Measurements from ENCODE around the gene C22orf31.

C22orf31 gene

DNA sequence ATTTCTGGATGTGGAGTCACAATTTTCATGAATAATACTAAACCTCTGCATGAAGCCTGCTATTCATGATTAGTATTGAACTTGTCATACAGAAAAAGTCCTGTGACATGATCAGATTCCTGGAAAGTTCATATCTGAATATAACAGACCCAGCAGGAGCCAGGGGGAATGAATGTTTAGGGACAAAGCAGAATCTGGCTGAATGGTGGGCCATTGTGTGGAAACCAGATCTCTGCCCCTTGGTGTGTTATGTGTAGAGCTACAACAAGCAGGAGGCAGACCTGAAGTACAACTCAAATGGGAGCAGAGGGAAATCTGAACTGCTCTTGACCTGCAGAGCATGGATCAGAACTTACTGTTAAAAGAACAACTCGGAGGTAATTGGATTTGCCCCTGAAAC lies 41.5 kb upstream of the C22orf31 start:
- Histone ChIP-seq H3K27me3 (ENCODE audit: control insufficient read depth, low read length) (peaks cover 22% of the 10 kb centered on the region), H3K36me3 (ENCODE audit: control insufficient read depth, low read length) (no peaks in the 10 kb centered on the region), H3K4me1 (ENCODE audit: control insufficient read depth, low read length) (no peaks in the 10 kb centered on the region), H3K4me3 (ENCODE audit: low read length) (no peak overlapping the region), H3K79me2 (ENCODE audit: control insufficient read depth, low read length) (no peaks in the 10 kb centered on the region), H3K4me2 (ENCODE audit: low read length) (no peak overlapping the region), H3K9me3 (ENCODE audit: control insufficient read depth, insufficient read depth, low read length) (no peaks in the 10 kb centered on the region), H3F3A (ENCODE audit: control insufficient read depth, insufficient read depth) (no peaks in the 10 kb centered on the region), H3K9me2 (replicated peaks; ENCODE audit: control insufficient read depth, low read length) (no peaks in the 10 kb centered on the region), H4K20me1 (ENCODE audit: control insufficient read depth, insufficient read depth, low read depth, low read length) (no peaks in the 10 kb centered on the region), H3K27ac (ENCODE audit: low read depth, low read length) (no peak overlapping the region)
- TF ChIP-seq, protein P1, sequence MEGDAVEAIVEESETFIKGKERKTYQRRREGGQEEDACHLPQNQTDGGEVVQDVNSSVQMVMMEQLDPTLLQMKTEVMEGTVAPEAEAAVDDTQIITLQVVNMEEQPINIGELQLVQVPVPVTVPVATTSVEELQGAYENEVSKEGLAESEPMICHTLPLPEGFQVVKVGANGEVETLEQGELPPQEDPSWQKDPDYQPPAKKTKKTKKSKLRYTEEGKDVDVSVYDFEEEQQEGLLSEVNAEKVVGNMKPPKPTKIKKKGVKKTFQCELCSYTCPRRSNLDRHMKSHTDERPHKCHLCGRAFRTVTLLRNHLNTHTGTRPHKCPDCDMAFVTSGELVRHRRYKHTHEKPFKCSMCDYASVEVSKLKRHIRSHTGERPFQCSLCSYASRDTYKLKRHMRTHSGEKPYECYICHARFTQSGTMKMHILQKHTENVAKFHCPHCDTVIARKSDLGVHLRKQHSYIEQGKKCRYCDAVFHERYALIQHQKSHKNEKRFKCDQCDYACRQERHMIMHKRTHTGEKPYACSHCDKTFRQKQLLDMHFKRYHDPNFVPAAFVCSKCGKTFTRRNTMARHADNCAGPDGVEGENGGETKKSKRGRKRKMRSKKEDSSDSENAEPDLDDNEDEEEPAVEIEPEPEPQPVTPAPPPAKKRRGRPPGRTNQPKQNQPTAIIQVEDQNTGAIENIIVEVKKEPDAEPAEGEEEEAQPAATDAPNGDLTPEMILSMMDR (IDR thresholded peaks at IDR 0.05; ENCODE audit: low read depth, low read length, poor library complexity, severe bottlenecking), result no peak
- no peak for TF ChIP-seq EZH2phosphoT487 (IDR thresholded peaks at IDR 0.05; ENCODE audit: borderline replicate concordance, low read length)

DNA sequence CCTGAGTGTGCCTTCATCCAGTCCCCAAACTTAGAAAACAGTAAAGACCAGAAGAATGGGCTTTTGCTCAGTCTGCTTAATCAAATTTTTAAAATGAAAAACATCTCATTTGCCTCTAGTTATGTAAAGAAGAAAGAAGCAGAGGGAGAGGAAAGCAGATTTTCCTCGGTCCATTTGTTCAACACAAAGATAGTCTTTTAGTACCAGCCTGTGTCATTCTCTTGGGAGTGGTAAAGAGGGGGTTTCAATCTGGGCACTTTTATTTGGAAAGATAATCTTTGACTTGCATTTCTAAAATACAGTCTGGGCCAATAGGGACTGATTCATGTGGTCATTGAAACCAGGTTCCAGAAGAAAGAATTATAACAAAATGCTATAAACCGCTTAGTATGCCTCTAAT lies 40.7 kb upstream of the C22orf31 start:
- H3K9me3 ChIP-seq (ENCODE audit: control insufficient read depth, insufficient read depth, low read length), result no peaks in the 10 kb centered on the region
- no peaks in the 10 kb centered on the region for H3F3A ChIP-seq (ENCODE audit: control insufficient read depth, insufficient read depth)
- no peaks in the 10 kb centered on the region for H3K9me2 ChIP-seq (replicated peaks; ENCODE audit: control insufficient read depth, low read length)
- no peak overlapping the region for H3K4me3 ChIP-seq (ENCODE audit: low read length)
- H3K4me2 ChIP-seq (ENCODE audit: low read length), result no peak overlapping the region
- no peaks in the 10 kb centered on the region for H3K4me1 ChIP-seq (ENCODE audit: control insufficient read depth, low read length)
- H4K20me1 ChIP-seq (ENCODE audit: control insufficient read depth, insufficient read depth, low read depth, low read length), result no peaks in the 10 kb centered on the region
- H3K36me3 ChIP-seq (ENCODE audit: control insufficient read depth, low read length), result no peaks in the 10 kb centered on the region
- no peak for TF ChIP-seq EZH2phosphoT487 (IDR thresholded peaks at IDR 0.05; ENCODE audit: borderline replicate concordance, low read length)
- TF ChIP-seq, protein P1 (IDR thresholded peaks at IDR 0.05; ENCODE audit: low read depth, low read length, poor library complexity, severe bottlenecking), result no peak
- H3K79me2 ChIP-seq (ENCODE audit: control insufficient read depth, low read length), result no peaks in the 10 kb centered on the region
- peaks cover 22% of the 10 kb centered on the region for H3K27me3 ChIP-seq (ENCODE audit: control insufficient read depth, low read length)
- no peak overlapping the region for H3K27ac ChIP-seq (ENCODE audit: low read depth, low read length)

DNA sequence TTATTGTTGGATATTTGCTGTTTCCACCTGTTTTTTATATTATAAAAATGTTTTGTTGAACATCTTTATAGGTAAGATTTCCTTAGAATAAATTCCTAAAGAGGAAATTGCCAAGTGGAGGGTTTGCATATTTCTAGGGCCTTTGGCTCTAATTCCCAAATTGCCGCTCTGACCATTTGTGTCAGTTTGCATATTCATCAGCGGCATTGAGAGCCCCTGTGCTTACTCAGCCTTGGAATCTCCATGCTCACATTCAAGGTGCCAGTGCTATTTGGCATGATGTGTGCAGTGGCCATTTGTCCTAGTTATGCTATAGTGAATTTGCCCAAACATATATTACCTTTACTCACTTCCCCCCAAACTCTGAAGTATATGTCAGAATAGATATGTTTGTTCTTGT lies 36.7 kb upstream of the C22orf31 start:
- H3K4me3 ChIP-seq (ENCODE audit: low read length), result no peak overlapping the region
- no peaks in the 10 kb centered on the region for H3K9me3 ChIP-seq (ENCODE audit: control insufficient read depth, insufficient read depth, low read length)
- peaks cover 34% of the 10 kb centered on the region for H3K27me3 ChIP-seq (ENCODE audit: control insufficient read depth, low read length)
- H3K9me2 ChIP-seq (replicated peaks; ENCODE audit: control insufficient read depth, low read length), result no peaks in the 10 kb centered on the region
- H3K4me1 ChIP-seq (ENCODE audit: control insufficient read depth, low read length), result no peaks in the 10 kb centered on the region
- no peak overlapping the region for H3K27ac ChIP-seq (ENCODE audit: low read depth, low read length)
- no peak overlapping the region for H3K4me2 ChIP-seq (ENCODE audit: low read length)
- H3K79me2 ChIP-seq (ENCODE audit: control insufficient read depth, low read length), result no peaks in the 10 kb centered on the region
- no peaks in the 10 kb centered on the region for H3F3A ChIP-seq (ENCODE audit: control insufficient read depth, insufficient read depth)
- H3K36me3 ChIP-seq (ENCODE audit: control insufficient read depth, low read length), result no peaks in the 10 kb centered on the region
- H4K20me1 ChIP-seq (ENCODE audit: control insufficient read depth, insufficient read depth, low read depth, low read length), result no peaks in the 10 kb centered on the region
- no peak for TF ChIP-seq EZH2phosphoT487 (IDR thresholded peaks at IDR 0.05; ENCODE audit: borderline replicate concordance, low read length)
- TF ChIP-seq, protein P1 (IDR thresholded peaks at IDR 0.05; ENCODE audit: low read depth, low read length, poor library complexity, severe bottlenecking), result no peak

Data from DOHH2 (cell line).